Midbrain (tissue), 1 donor: ENCODE data around the gene GREM2.

Experiments used
- DNase-seq: peaks from one replicate; lab custom pipeline; 2025; lab: John Stamatoyannopoulos, UW

GREM2 gene

DNA sequence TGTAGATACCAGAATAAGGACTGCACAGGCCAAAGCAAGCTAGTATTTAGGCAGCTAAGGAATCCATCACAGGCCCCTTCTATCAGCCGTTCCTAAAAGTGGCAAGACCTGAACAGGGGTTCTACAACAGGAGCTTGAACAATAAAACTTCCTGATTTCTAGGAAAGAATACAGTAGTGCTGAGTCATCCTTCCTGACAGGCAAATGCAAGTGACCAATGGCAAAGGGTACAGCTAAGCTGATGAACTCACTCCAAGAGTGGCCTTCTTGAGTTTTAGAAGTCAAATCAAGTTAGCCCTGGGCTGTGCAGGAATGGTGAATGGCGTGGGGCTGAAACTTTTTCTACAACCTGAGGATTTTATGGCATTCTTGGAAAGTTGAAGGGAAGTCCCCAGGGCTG lies 112.9 kb downstream of the GREM2 start:
- DNase-seq, result no peak

DNA sequence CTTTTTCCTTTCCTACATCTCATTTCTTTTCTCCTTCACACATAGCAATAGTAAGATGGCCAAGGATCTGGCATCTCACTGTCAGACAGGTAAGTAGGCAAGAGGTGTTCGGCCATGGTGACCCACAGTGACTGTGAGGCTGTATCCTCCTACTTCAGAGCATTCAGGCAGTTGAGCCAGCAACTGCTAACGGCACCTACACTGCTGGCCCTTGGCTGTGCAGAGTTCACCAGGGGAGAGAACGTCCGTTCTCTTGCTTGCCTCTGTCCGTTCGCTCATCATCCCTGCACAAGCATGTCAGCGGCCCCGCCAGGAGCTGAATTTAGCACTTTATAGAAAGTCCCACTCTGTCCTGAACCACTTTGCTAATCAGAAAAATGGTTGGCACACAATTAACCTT lies 113.6 kb downstream of the GREM2 start:
- DNase-seq, result no peak

DNA sequence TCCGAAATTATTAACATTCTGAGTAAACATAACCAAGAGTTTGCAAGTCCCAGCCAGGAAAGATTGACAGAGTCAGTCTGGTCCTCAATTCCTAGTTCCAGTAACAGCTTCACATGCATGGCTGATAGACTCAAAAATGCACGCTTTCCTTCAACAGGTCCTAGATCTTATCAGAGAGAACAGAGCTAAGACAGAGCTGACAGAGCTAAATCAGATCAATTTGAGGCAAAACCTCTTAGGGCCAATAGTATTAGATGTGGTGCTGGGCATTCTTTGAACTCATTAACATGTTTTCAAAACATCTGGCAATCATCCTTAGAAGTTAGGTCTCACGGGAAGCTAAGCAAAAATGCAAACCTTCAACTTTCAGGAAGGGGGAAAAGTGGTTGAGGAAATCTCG lies 114.0 kb downstream of the GREM2 start:
- no peak for DNase-seq

DNA sequence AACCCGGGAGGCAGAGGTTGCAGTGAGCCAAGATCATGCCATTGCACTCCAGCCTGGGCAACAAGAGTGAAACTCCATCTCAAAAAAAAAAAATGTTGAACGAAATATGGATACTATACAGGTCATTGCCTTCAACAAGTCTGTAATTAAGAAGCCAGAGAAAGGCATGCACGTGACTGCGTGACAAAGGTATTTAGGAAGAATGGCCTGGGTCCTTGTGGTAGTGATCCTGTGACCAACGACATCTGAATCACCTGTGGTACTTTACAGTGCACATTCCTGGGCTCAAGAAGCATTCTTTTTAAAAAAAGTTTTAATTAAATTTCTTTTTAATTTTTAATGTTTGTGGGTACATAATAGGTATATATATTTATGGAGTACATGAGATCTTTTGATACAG lies 115.0 kb downstream of the GREM2 start:
- no peak for DNase-seq

DNA sequence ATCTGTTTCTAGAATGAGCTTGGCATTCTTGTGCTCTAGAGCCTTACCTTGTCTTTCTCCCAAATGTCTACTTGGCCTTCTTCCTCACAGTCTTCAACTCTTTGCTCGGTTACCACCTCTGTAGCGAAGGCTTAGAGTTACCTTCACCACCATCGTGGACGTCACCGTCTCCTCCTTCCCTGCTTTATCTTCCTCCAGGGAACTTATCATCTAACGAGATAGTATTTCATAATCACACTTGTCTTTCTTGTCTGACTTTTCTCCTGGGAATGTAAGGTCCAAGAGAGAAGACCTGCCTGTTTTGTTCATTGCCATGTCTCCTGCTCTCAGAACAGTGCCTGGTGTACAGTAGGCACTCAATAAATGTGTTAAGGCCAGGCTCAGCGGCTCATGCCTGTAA lies 115.6 kb downstream of the GREM2 start:
- no peak for DNase-seq

DNA sequence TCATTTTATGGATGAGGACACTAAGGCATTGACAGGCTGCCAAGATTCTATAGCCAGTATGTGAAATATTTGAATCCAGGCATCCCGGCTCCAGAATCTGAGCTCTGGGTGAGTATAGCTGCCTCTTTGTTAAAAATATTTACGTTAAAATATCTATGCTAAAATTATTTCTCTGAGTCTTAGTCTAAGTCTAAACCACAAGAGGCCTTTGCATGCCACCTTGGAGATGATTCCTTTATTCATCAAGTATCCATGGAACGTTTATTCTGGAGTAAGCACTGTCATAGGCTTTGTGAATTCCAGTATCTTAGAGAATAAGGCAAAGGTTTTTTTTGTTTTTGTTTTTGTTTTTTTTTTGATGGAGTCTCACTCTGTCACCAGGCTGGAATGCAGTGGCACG lies 116.4 kb downstream of the GREM2 start:
- DNase-seq, result no peak

DNA sequence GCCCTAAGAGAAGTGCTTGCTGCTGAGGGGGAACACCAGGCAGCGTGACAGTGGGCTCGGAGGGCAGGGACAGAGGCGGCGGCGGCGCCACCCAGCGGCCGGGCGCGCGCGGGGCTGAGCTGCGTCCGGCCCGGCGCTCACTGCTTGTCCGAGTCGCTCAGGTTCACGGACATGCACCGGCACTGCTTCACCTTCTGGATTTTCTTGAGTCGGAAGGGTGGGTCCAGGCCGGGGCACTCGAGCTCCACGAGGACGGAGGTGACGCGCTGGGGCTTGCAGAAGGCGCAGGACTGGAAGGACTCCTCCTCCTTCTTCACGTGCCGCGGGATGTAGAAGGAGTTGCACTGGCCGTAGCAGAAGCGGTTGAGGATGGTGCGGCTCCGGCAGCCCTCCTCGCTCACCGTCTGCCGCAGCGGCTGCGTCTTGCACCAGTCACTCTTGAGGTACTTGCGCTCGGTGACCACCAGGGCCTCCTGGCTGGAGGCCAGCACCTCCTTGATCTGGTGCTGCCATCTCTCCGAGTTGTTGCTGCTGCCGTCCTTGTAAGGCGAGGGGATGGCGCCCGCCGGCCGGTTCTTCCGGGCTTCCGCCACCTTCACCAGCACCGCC lies 119.0 kb downstream of the GREM2 start:
- DNase-seq, result no peak

DNA sequence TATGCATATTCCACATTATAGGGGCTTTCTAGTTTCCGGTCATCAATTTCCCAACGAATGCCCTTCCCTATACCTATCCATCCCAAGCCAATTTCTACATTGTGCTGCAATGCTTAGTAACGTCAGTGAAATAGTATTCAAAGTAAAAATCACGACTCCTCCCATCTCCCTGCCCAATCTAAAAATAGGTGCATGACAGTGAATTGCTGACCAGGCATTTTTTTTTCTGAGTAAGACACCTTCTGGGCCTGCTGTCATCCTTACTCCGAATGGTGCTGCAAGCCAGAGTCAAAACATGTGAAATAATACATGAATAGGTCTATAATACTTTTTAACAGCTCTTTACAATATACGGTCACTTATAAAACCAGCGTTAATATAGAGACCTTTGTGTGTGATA lies 120.2 kb downstream of the GREM2 start:
- no peak for DNase-seq

DNA sequence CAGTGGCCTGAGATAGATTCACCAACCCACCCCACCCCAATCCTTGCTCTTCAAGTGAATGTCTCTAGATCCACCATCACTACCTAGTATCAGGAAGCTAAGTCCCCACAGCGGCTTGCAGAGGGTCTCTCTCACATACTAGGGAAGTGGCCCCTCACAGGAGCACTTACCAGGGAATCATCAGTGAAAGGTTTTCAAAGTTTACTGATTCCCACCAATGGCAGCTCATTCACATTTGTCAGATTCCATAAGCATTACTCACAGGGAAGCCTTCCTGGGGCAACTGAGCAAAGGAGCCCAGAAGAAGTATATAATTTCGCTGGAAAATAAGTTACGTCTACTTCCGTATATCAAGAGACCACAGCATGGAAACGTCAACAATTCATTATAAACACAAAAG lies 120.8 kb downstream of the GREM2 start:
- DNase-seq, result no peak

DNA sequence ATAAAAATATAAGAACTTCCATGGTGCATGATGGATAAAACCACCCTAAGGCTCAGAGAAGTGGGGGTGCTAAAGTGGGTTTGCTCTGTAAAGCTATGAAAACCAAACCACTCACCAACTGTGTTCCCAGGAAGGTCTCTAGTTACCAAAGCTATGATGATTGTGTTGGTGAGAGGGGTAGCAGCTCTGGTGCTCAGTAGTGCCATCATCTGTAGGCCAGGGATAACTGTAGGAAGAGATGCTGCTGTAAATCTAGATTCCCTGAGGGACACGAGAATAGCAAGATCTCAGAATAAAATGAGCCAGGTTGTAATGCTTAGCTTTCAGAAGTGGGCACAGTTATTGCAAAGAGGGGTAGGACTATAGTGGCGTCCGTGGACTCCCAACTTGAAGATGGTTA lies 124.5 kb downstream of the GREM2 start:
- DNase-seq, result no peak

DNA sequence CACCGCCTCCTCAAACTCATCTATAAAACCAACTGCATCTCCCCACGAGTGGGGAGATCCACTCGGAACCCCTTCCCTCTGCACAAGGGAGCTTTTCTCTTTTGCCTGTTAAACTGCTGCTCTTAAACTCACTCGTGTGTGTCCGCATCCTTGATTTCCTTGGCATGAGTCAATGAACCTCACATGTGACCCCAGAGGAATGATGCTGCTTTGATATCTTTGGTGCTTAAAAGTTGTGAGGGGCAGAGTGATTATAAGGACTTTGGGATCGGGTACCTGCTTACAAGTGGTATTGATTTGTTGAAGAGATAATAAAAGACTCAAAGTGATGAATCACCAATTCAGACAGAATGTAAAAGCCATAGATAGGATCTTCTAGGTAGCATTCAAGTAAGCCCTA lies 125.3 kb downstream of the GREM2 start:
- no peak for DNase-seq

DNA sequence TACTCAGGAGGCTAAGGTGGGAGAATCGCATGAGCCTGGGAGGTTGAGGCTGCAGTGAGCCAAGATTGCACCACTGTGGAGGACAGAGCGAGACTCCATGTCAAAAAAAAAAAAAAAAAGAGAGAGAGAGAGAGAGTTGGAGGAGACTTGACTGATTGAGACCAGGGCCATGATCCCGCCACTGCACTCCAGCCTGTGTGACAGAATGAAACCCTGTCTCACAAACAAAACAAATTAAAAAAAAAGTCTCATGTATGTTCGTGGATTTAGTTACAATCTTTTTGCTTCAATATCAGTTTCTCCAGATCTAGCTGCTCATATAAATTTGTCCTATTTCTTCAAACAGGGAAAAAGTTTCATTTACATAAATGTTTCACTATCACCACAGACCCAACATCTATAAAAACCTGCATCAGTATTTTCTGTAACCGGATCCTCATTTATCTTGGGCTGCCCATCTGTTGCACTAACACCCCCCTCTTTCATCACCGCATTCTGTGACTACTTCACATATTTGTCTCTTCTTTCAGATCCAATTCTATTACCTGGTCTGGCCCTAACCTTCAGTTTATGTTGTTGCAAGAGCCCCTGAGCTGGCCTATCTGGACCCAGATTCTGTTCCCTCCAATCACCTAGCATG lies 127.0 kb downstream of the GREM2 start:
- no peak for DNase-seq

DNA sequence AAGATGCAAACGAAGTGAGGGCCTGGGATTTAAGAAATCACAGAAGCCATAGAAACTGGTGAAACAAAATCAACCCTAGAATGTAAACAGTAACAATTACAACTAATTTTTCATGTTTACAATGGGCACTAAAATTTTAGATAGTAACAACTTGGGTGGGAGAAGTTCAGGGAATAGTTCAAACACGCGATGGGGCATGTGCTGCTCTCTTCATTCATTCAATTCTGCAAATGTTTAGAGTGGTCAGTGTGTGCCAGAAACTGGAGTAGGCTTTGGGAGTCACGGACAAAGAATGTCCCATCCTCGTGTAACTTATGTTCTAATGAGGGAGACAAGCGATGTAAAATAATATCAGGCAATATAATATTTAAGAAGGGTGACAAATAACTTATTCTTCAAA lies 133.4 kb downstream of the GREM2 start:
- DNase-seq, result no peak

DNA sequence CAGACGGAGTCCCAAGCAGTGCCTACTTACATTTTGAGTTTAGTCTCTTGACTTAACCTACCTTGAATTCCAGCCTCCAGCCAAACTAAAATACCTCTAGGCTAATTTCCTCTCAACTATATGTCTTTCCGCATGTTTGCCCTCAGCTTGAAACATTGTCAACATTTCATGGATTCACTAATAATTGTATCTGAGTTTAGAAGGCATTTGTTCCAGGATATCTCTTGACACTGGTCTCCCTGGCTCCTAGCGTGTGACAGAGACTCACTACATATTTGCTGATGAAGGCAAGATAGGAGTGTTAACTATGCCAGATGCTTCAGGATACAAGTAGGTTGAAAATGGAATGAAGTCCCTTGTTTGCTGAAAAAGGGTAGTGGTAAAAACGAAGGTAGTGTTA lies 136.1 kb downstream of the GREM2 start:
- no peak for DNase-seq

DNA sequence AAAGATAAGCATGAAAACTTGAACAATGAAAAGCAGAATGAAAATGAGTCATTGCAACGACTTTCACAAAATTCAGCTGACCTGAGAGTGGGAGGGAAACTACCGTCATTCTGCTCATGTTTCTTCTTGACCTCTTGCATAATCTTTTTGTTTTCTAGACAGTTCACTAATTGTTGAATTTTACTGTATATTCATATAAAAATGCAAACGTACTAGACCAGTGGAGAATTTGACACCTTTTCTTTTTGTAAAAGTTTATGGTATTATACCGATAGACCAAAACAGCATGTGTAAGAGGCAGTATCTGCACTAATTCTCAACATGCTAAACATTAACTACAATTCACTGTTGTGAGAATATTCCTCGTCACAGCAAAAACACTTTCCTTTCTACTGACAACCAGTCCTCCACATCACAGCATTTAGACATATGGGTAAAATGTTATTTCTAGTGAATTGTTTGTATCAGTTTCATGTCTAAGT lies 137.8 kb downstream of the GREM2 start:
- DNase-seq, result no peak

DNA sequence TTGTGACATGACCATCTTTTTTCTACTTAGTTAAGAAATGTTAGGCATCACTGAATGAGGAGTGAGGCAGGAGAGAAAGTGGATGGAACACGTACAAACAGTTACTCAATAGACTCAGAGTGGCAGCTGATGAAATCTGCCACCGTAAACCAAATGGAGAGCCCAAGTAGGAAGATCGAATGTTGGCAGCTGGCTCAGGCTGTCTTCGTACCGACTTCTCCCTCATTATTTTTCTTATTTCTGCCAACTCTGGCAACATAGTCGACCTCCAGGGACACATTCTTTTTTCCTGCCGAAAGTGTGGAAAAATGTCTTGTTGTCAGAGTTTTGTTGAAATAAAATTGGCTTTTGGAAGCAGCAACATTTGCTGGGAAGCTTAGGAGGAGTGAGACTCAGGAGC lies 143.3 kb downstream of the GREM2 start:
- DNase-seq, result no peak

DNA sequence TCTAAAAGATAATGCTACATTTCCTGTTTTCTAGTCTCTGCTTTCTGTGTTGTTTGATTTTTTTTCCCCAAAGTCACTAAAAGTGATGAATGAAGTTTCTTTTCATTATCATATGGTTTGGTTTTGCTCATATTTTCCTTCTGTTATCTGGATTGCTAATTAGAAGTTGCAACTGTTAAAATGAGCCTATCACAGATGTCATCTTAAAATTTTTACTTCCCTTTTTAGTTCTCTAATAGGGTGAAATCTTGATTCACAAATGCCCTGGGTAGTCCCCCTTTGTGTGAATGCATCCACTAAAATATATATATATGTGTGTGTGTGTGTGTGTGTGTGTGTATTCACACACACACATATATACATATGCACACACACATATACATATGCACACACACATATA lies 144.1 kb downstream of the GREM2 start:
- DNase-seq, result no peak

DNA sequence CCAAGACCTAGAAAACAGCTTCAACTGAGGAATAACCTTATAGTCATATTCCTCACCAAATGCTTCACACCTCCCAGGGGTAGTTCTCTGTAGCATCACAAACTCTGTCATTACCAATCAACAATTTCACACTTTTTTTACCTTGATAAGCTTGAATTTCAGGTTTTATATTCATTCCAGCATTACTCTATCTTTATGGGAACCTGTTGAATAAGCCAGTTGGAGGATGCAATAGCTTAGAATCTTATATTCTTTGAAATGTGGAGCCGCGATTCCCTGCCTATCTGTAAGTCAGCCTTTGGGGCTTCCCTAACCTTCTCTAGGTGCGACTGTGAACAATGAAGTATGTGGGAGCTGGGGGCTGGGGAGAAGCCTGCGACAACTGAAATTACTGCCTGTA lies 145.4 kb downstream of the GREM2 start:
- no peak for DNase-seq

DNA sequence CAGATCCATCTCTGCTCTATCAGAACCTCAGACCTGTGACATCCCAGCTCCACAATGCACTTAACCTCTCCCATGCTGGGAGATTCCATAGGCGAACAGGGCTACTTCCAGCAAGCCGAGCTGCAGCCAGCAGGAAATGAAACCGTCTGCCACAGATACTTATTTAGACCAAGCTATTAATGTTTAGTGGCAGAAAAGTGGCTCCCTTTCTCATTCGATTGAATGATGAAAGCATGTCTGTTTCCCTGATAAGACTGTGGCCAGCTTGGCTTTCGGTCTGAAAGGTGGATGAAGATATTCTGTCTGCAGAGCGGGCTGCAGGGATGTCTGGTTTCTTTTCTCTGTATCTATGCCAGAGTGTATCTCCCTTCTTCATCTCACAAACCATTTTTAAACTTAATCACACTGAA lies 146.4 kb downstream of the GREM2 start:
- no peak for DNase-seq

DNA sequence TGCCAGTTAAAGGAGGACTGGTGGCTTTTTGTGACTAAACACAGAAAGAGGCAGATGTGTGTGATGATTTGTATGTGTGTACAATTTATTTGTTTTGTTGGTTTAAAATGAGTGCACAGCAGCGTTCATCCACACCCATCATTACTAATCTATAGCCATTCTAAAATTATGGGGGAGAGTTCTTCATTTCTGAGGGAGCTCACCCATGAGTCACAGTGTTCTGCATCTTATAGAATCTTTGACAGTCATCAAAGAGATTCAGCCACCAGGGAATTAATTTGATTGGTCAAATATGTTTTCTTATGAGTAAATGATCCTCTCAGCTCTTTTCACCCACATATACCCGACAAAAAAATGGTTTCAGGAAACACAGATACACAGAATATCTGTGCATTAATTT lies 147.9 kb downstream of the GREM2 start:
- DNase-seq, result no peak

DNA sequence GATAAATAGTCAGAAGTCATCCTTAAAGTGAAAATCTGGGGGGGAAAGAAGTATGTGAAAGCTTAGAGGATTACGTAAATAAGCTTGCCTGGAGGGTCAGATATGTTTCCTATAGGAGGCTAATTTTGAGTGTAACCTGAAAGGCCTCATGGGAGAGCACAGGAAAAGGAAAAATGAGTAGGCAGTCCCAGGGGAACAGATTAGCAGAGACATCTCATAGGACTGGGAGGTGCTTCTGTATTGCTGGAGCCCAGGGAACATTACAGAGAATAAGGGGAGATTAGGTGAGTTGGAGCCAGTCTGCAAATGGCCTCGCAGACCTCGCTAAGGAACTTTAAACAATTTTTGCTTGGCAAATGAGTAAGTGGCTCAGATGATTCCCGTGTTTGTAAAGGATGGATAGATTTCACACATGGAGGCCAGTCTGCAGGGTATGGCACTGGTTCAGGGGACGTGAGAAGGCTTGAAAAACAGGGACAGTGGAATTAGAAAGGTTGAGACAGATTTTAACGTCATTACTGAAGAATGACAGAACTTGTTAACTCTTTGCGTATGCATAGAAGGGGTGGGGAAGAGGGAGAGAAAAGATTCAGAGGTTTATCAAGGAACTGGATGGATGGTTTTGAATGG lies 149.1 kb downstream of the GREM2 start:
- DNase-seq, result no peak

DNA sequence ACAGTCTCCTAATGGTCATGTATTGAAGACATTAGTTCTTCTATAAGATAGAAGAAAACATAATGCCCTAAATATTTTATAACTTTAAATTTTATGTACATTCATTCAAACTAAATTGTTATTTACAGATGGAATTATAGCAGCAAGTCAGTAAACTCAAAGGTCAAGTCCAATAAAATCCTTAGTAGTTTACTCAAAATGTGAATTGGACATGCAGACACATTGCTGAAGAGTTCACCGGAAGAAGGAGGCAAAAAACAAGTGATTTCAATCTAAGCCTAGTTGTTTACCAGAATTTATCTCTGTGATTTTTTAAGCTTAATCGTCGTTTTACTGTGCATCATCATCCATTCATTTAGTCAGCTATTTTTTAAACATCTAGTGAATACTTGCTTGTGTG lies 149.7 kb downstream of the GREM2 start:
- DNase-seq, result no peak

DNA sequence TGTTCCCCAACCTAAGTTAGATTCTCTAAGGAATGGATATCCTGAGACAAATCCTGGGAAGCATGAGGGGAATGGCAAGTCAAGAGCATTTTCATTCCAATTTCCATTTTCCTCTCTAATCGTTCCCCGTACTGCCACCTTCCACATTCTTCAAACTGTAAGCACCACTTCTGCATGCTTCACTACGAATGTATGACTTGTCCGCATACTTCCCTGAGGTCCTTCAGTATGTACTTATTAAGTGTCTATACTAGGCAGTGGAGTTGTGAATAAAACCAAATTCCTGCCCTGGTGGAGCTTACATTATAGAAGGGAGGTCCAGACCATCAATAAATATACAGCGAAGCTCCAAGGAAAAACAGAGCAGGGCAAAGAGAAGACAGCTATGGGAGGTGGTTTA lies 154.8 kb downstream of the GREM2 start:
- no peak for DNase-seq
